ENCODE measurements around the gene PRICKLE3. TPM values are rescaled to one million over a fixed set of nuclear protein-coding genes. Genes with fewer than 3 reads are reported as not detected.
"Not testable (repeated sequence)": the region's sequence is repeated elsewhere in the genome, so short reads cannot be mapped to it uniquely, and the experiment has no call there.

Gene PRICKLE3
- polyA plus RNA-seq, 1 donor, result 5.6 TPM

DNA sequence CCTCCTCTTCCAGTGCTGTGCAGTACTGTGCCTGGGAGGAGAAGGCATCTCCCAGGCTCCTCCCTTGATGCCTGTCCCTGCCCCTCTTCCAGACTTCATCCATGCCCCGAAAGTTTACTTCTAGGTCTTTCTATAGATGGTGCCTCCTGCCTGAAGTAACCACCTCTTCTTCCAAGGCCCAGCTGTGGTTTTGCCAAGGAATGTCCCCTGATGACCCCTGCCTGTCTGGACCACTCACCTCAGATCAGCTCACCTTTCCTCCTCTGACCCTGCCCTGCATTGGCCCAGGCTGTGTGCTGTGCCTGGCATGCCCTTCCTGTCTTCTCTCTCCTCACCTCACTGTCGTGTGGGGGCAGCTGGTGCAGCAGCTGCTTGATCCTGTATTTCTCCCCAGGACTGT lies 6.8 kb downstream of the PRICKLE3 start:
- DNase-seq, result no peak

- DNase-seq, result no peak
These were observed 7.6 kb downstream of the PRICKLE3 start for GRCh38 chrX:49178537-49178936.

DNA sequence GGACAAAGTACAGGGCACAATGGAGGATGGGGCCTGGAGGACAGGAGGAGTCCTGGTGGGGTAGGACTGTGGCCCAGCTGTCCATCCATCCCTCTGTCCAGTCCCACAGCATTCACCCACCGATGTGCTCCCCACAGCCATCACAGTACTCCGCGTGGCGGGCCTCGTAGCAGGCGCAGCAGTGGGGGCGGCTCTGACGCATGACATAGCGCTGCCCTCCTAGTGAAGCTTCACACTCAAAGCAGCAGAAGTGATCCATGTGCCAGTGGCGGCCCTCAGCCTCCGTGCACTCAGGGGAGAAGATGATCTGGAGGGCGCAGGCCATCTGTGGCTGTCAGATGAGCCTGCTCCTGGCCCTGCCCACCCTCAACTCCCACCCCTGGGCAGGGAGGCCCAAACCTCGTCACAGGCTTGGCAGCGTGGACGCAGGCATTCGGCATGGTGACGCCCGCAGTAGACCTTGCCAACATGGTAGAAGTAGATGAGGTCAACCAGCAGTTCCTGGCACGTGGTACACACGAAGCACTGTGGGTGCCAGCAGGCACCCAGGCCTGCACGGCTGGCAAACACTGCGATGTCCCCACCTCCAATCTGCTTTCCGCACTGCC lies 8.2 kb downstream of the PRICKLE3 start:
- no peak for DNase-seq

- no peak for DNase-seq
These were observed 8.8 kb downstream of the PRICKLE3 start for GRCh38 chrX:49177338-49177833.

GRCh38 chrX:49176421-49177326 lies 9.5 kb downstream of the PRICKLE3 start:
- DNase-seq, result no peak

DNA sequence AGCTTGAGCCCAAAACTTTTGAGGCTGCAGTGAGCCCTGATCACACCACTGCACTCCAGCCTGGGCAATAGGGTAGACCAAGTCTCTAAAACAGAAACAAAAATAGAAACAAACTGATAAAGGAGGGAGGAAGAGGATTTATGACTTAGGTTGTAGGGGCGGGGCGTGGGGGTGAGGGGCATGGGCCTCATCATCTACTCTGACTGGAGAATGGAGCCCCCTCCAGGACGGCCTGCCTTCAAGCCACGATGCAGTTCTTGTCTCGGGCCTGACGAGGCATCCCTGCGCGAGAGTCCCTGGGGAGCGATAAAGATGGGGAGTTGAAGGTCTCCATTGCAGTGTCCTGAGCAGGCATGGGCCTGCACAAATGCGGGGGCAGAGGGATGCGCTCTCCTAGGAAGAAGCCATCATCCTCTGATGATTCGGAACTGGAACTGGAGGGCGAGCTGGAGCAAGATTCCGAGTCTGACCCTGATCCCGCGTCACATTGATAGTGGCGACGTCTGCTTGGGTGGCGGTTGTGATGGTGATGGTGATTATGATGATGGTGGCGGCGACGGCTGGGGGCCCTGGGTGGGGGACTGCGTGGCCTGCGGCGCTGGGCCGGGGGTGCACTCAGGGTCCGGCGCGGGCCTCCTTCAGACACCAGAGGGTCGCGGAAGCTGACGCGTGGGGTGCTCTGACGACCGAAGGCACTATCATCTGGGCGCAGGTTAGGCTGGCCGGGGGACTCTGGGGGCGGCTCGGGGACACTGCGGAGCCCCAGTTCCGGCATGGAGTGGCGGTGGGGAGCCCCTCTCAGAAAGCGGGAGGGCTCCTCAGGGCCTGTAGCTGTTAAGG lies 10.5 kb downstream of the PRICKLE3 start:
- no peak for DNase-seq

DNA sequence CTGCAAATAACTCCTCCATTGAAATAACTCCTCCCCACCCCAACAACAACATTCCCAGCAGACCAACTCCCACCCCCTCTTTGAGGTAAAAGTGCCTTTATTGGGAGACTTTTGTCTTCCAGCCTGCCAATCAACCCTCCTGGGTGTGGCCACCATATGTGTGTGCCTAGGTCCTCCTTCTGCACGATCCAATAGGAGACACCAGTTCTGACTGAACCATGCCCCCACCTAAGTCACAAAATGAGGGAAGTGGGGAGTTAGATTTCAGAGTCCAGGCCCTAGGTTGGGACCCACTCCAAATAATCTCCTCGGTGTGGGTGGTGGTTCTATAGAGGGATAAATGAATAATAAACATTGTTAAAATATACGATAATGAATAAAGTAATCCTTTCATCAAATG lies 11.4 kb downstream of the PRICKLE3 start:
- DNase-seq, result no peak

DNA sequence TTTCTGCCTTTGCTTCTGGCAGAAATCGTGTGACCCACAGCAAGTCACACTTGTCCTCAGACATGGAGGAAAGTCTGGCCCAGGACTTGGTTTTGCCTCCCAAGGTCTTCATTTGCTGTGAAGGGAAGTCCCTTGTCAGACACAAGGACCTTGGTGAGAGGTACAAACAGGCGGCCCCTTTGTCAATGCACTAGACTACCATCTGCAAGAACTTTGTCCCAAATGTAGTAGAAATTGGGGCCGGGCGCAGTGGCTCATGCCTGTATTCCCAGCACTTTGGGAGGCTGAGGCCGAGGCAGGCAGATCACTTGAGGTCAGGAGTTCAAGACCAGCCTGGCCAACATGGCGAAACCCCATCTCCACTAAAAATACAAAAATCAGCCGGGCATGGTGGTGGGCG lies 12.6 kb downstream of the PRICKLE3 start:
- DNase-seq, result not testable (repeated sequence)

DNA sequence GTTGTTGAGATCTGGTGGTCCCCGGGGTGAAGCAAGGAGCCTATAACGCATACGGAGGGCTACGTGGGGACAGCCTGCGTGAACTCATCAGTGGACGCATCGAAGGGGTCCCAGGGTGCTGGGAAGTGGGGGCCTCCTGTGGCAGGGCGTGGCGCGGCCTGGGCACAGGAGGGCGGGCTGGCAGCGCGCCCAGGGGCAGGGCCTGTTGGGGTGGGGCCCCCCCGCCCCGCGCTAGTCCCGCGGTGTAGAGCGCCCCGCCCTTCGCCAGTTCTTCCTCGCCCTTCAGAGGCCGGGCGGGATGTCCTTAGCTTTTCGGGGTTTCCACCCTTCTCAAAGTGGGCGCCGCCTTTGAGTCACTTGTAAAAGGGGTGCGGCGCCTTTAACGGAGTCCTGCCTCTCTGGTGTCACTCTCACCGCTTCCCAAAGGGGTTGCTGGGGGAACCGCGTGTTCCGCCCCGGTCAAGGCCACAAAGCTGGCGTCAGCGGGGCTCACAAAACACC lies 13.8 kb downstream of the PRICKLE3 start:
- no peak for DNase-seq

DNA sequence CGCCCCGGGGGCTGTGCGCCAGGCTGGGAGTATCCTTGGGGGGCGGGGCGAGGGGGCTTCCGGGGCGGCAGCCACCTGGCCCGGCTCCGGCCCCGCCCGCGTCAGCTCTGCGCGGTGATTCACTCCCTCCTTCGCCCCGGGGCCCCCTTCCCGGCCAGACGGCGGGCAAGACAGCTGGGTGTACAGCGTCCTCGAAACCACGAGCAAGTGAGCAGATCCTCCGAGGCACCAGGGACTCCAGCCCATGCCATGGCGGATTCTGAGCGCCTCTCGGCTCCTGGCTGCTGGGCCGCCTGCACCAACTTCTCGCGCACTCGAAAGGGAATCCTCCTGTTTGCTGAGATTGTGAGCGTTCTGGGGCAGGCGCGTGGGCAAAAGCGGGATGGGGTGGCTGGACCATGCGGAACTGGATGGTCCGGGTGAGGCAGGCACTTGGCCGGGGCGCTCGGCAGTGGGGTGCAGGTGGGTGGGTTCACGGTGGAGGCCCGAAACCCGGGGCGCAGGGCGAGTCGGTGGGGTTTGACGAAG lies 14.4 kb downstream of the PRICKLE3 start, which contains the start of gene PLP2:
TSS of gene PLP2 (plus strand) at position 147 of the 528 bp plus-strand sequence. CDS start at position 250, 103 bp downstream.
- DNase-seq, result no peak

- no peak for DNase-seq
These were observed 18.4 kb downstream of the PRICKLE3 start for GRCh38 chrX:49167740-49168108.

GRCh38 chrX:49166914-49167739 lies 19.0 kb downstream of the PRICKLE3 start:
- no peak for DNase-seq

DNA sequence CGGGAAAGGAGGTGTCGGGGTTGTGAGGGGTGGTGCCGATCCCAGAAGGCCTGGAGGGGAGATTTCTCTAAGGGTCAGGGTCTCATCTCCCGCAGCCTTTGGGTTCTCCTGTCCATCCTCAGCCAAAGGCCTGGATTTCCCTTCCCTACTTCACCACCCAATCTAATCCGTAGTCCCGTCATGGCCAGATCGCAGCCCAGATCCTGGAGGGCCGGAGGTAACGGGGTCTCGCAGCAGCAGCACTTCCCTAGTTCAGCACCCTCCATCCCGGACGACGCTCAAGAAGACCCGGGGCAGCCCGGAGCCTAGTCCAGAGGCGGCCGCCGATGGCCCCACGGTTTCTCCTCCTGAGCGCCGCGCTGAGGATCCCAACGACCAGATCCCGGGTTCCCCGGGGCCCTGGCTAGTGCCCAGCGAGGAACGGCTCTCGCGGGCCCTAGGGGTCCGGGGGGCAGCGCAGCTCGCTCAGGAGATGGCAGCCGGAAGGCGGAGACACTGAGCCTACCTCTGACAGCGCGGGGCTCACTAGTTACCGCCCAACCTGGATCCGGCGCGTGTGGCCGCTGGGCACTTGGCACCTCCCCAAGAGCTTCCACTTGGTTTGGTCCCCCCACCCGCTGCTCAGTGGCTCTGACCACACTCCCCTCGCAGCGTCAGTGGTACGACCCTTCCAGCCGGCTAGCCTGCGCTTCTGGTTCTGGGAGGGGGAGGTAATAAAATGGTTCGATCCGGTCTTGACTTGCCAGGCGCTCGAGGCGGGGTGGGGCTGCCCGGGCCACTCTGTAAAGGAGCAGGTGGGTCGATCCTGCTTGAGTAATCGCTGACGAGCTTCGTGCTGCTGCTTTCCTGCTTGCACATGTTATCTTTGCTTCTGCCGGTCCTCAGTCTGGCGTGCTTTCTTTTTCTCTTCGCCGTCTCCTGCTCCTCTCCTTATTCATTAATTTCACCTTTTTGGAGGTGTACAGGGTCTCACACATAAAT lies 20.0 kb downstream of the PRICKLE3 start:
- peak; percentile 83 for DNase-seq

DNA sequence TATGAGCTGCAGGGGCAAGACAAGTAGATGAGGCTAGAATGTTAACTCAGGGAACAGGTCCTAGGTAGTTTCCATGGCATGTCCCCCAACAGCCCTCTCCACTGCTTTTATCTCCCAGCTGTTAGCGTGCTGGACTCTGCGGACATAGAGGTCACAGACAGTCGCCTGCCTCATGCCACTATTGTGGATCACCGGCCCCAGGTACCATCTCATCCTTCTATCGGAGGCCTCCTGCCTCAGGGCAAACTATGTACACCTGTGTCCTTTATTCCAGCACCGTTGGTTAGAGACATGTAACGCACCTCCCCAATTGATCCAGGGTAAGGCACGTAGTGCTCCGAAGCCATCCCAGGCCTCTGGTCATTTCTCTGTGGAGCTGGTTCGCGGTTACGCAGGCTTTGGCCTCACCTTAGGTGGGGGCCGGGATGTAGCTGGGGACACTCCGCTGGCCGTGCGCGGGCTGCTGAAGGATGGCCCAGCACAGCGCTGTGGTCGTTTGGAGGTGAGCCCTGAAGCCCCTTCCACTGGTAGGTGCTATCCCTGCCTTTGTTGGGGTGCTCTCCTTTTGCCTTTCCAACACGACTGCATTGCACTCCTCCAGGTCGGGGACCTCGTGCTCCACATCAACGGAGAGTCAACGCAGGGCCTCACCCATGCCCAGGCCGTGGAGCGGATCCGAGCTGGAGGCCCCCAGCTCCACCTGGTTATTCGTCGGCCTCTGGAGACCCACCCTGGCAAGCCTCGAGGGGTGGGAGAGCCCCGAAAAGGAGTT lies 21.4 kb downstream of the PRICKLE3 start:
- DNase-seq, result no peak

DNA sequence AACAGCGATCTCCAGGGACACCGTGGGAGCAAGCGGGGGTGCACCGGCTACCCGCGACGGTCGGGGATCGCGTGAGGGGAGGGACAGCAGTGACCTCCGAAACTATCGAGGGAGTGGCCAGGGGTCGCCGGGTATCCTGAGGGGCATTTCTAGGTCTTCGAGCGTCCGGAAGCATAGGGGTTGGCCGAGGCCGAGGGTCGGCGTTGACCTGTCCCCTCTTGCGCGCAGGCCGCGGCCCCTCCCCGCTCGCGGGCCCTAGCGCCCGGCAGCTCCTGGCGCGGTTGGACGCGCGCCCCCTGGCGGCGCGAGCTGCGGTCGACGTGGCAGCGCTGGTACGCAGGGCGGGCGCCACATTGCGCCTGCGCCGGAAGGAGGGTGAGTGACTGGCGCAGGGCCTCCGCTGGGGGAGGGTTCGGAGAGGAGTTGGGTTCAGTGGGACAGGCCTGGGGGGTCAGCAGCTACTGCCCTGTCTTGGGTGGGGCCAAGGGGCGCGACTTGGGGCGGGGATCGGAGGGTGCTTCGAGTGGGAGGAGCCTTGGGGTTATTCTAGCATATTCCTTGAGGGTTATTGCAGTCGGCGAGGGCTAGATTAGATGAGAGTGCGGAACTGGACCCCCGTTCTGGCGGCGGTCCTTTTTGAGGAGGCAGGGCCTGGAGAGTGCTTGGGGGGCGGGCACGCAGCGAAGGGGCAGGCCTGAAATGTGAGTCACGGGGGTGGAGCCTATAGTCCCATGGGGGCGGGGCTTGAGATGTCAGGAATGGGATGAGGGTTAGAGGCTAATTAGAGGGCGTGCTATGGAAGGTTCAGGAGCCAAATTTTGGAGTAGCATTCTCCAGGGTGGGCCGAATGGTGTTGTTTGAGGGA lies 22.4 kb downstream of the PRICKLE3 start:
- peak; percentile 70 for DNase-seq

DNA sequence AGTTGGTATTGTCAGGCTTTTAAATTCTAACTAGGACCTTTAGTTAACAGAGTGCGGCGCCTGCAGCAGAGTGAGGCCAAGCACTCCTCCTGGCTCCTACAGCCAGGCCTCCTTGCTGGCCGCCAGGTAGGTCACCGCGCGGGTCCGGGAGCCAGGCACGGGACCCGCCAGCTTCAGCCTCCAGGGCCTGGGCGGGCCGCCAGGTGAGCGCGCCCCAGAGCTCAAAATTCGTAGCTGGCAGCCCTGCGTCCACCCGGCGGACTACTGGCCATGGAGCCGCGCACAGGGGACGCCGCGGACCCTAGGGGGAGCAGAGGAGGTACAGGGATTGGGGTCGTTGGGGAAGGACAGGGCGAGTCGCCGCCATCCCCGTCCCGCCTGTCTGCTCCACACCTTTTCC lies 23.6 kb downstream of the PRICKLE3 start, which contains the start of gene MAGIX:
TSS of gene MAGIX (plus strand) at position 139 of the 400 bp plus-strand sequence. CDS start at position 271, 132 bp downstream.
- DNase-seq, result no peak

- no peak for DNase-seq
These were observed 24.5 kb downstream of the PRICKLE3 start for GRCh38 chrX:49161632-49162031.

DNA sequence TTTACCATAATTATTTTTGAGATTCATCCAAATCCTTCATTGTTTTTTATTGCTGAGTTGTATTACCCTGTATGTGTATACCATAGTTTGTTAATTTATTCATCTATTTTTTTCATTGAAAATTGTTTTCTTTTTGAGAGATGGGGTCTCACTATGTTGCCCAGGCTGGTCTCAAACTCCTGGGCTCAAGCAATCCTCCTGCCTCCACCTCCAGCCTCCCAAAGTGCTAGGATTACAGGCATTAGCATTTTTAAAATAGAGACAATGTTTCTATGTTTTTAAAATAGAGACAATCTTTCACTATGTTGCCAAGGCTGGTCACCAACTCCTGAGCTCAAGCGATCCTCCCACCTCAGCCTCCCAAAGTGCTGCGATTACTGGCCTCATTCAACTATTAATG lies 25.3 kb downstream of the PRICKLE3 start:
- no peak for DNase-seq

Measured in left kidney (tissue), 2 donors.